GM10248 (cell line): ENCODE measurements around the gene SMURF2.

Source experiments
- CTCF ChIA-PET: fragments of 300-600 bp; sonication (Branson Sonifier 250); formaldehyde crosslinking; extraction: SDS; loops from one replicate; lab custom pipeline; 2021; ENCODE audit warnings: antibody characterized with exemption; lab: Yijun Ruan, JAX
- POLR2A ChIA-PET: fragments of 350-650 bp; sonication (Branson Sonifier 250); formaldehyde crosslinking; extraction: SDS; loops from one replicate; lab custom pipeline; 2020; ENCODE audit warnings: antibody characterized with exemption; lab: Yijun Ruan, JAX
- DNase-seq: peaks from one replicate; pipeline ENCODE4 v3.0.0; 2012; ENCODE audit errors: extremely low spot score
- TF ChIP-seq, protein P1 (sequence below): IDR thresholded peaks from 2 replicates; pipeline ENCODE4 v1.5.1; 2012; ENCODE audit warnings: mild to moderate bottlenecking, low read depth; ENCODE audit errors: extremely low read depth, missing control alignments, control extremely low read depth

The SMURF2 gene

GRCh38 chr17:64572682-64573154 is 89.4 kb downstream of the SMURF2 start:
- TF ChIP-seq, protein P1, sequence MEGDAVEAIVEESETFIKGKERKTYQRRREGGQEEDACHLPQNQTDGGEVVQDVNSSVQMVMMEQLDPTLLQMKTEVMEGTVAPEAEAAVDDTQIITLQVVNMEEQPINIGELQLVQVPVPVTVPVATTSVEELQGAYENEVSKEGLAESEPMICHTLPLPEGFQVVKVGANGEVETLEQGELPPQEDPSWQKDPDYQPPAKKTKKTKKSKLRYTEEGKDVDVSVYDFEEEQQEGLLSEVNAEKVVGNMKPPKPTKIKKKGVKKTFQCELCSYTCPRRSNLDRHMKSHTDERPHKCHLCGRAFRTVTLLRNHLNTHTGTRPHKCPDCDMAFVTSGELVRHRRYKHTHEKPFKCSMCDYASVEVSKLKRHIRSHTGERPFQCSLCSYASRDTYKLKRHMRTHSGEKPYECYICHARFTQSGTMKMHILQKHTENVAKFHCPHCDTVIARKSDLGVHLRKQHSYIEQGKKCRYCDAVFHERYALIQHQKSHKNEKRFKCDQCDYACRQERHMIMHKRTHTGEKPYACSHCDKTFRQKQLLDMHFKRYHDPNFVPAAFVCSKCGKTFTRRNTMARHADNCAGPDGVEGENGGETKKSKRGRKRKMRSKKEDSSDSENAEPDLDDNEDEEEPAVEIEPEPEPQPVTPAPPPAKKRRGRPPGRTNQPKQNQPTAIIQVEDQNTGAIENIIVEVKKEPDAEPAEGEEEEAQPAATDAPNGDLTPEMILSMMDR: no peak
- CTCF ChIA-PET: interaction anchor here (1.9 to 4.5 kb wide), 2 partner anchors 9 to 11 kb away, joined by 7 to 15 read pairs; no protein-coding TSS in a partner anchor
- no peak for DNase-seq
- POLR2A ChIA-PET: no interaction called here

- POLR2A ChIA-PET: no interaction called here
- DNase-seq: no peak
- TF ChIP-seq, protein P1: no peak
- CTCF ChIA-PET: interaction anchor here (1.9 to 4.5 kb wide), 2 partner anchors 8 to 12 kb away, joined by 7 to 15 read pairs; no protein-coding TSS in a partner anchor
These were observed 90.4 kb downstream of the SMURF2 start for GRCh38 chr17:64571746-64572145.

DNA sequence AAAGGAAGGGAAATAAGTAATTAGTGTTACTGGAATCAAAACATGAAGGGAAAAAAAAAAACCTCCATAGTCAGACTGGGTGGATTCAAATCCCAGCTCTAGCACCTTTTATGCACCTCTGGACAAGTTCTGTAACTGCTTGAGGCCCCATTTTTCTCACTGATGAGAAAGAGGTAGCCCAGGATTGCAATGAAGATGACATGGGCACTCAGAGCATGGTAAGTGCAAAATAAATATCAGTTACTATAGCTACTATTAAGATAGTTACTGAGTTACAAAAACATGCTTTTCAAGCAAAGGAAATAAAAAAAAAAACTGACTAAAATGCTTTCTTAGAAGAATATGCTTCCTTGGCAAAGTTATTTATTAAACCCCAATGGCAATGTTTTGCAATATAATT is 96.5 kb downstream of the SMURF2 start:
- no peak for DNase-seq
- CTCF ChIA-PET: interaction anchor here (1.0 to 1.6 kb wide), 4 partner anchors 13 to 32 kb away, joined by 3 read pairs; no protein-coding TSS in a partner anchor
- POLR2A ChIA-PET: no interaction called here
- TF ChIP-seq, protein P1: no peak

GRCh38 chr17:64564098-64564497 is 98.0 kb downstream of the SMURF2 start:
- POLR2A ChIA-PET: no interaction called here
- DNase-seq: no peak
- CTCF ChIA-PET: interaction anchor here (0.8 to 2.1 kb wide), 2 partner anchors 8 to 15 kb away, joined by 3 to 7 read pairs; no protein-coding TSS in a partner anchor
- TF ChIP-seq, protein P1: no peak

DNA sequence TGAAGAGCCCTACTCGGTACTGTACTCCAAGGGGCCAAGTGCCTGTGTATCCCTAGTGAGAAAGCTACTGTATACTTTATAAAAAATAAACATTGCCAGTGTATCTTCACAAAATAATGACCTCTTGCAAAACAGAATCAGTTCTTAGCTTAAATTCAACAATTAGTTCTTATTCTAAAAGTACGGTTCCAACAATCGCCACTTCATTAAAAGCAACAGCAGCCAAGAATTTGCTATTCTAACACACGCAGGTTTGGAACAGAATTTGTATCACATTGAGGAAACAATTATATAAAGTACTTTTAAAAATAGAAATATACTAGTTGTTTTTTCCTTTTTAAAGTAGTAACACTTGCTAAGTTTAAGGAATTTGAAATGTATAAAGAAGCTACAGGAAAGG is 106.8 kb downstream of the SMURF2 start:
- ChIA-PET POLR2A (no interaction called here), CTCF (interaction anchor here (0.8 to 1.3 kb wide), 5 partner anchors 15 to 94 kb away, joined by 3 to 6 read pairs (median 3); no protein-coding TSS in a partner anchor)
- no peak for DNase-seq
- TF ChIP-seq, protein P1: no peak

GRCh38 chr17:64554028-64554637 is 108.0 kb downstream of the SMURF2 start:
- TF ChIP-seq, protein P1: no peak
- CTCF ChIA-PET: interaction anchor here (1.0 to 1.6 kb wide), 2 partner anchors 10 to 28 kb away, joined by 3 read pairs; no protein-coding TSS in a partner anchor
- POLR2A ChIA-PET: no interaction called here
- no peak for DNase-seq
